Left renal pelvis (tissue), 4 donors: ENCODE measurements around the gene IGSF6. TPM values are rescaled to one million over a fixed set of nuclear protein-coding genes. Genes with fewer than 3 reads are reported as not detected.
"Not testable (repeated sequence)": the region's sequence is repeated elsewhere in the genome, so short reads cannot be mapped to it uniquely, and the experiment has no call there.

Experiments used
- DNase-seq, 4 donors: peaks; one replicate each; pipeline ENCODE4 v3.0.0-alpha.2; 2013; ENCODE audit warnings: low read depth in 4 of 4, low spot score in 3 of 4
- polyA plus RNA-seq, 4 donors: library from polyadenylated mRNA; unstranded; fragments of 120-200 nt; gene quantifications; one replicate each; pipeline ENCODE4 v1.2.1, GENCODE V29; 2013; ENCODE audit not compliant: insufficient read length in 4 of 4

IGSF6 gene
- polyA plus RNA-seq, 4 donors, result 2.7 to 7.6 (median 5.0) TPM

GRCh38 chr16:21631376-21631775 lies 21.0 kb downstream of the IGSF6 start:
- DNase-seq, result not testable (repeated sequence)

GRCh38 chr16:21630866-21631265 lies 21.5 kb downstream of the IGSF6 start:
- not testable (repeated sequence) for DNase-seq

GRCh38 chr16:21629616-21630539 lies 22.5 kb downstream of the IGSF6 start:
- DNase-seq, result not testable (repeated sequence)

- DNase-seq, result no peak
Observed at GRCh38 chr16:21628772-21629171, 23.6 kb downstream of the IGSF6 start.

GRCh38 chr16:21628121-21628726 lies 24.2 kb downstream of the IGSF6 start:
- DNase-seq, result no peak

- DNase-seq, result no peak
Observed at GRCh38 chr16:21626659-21627277, 25.6 kb downstream of the IGSF6 start.

GRCh38 chr16:21625026-21625425 lies 27.4 kb downstream of the IGSF6 start:
- DNase-seq, result no peak

GRCh38 chr16:21622545-21622944 lies 29.9 kb downstream of the IGSF6 start:
- no peak for DNase-seq

GRCh38 chr16:21620592-21620991 lies 31.8 kb downstream of the IGSF6 start:
- DNase-seq, result no peak

- DNase-seq, result no peak
Observed at GRCh38 chr16:21619765-21620425, 32.5 kb downstream of the IGSF6 start.

GRCh38 chr16:21618281-21618680 lies 34.1 kb downstream of the IGSF6 start:
- DNase-seq, result no peak

GRCh38 chr16:21617607-21618006 lies 34.8 kb downstream of the IGSF6 start:
- no peak for DNase-seq

GRCh38 chr16:21614896-21615295 lies 37.5 kb downstream of the IGSF6 start:
- DNase-seq, result no peak

- DNase-seq, result no peak
Observed at GRCh38 chr16:21613781-21614180, 38.6 kb downstream of the IGSF6 start.

GRCh38 chr16:21613361-21613760 lies 39.0 kb downstream of the IGSF6 start:
- no peak for DNase-seq

- DNase-seq, result no peak
Observed at GRCh38 chr16:21611556-21612384, 40.6 kb downstream of the IGSF6 start.

- DNase-seq, result no peak
Observed at GRCh38 chr16:21611198-21611555, 41.2 kb downstream of the IGSF6 start.

- DNase-seq, result no peak
Observed at GRCh38 chr16:21610766-21611165, 41.6 kb downstream of the IGSF6 start.

- DNase-seq, result no peak
Observed at GRCh38 chr16:21610006-21610544, 42.3 kb downstream of the IGSF6 start.
